GM18868 (cell line): ENCODE data around the gene KCNMA1.
A peak's percentile ranks its signal among the peaks of the same experiment; 100 is the strongest.

Experiments
- ATAC-seq: cut with Tn5 transposase; IDR thresholded peaks from one replicate; pipeline ENCODE4 v1.9.1; 2021; ENCODE audit warnings: mild to moderate bottlenecking, moderate library complexity; ENCODE audit not compliant: unreplicated experiment

The KCNMA1 gene

DNA sequence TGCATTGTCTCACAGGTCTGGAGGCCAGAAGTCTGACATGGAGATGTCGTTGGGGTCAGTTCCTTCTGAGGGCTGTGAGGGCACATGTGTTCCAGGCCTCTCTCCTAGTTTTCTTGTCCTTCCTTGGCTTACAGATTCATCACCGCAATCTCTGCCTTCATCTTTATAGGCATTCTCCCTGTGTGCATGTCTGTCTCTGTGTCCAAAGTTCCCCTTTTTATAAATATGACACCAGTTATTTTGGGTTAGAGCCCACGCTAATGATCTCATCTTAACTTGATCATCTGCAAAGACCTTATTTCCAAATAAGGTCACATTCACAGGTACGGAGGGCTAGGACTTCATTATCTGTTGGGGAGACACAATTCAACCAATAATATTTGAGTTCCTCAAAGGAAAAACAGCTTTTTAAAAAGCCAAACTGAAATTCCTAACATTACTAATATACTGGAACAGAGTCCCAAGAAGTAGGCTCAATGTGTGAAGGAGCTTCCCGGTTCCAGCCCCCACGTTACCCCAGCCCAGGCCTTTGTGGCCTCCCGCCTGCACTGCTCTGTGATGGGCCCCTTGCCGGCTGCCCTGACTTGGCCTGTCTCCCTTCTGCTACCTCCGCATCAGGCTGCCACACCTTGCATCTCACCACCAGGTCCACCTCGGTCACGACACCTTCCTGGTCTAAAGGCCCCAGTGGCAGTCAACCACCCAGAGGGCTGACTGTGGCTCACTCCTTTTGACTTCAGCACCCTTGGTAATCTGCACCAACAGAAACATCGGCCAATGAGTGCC lies 142.7 kb downstream of the KCNMA1 start:
- no peak for ATAC-seq

DNA sequence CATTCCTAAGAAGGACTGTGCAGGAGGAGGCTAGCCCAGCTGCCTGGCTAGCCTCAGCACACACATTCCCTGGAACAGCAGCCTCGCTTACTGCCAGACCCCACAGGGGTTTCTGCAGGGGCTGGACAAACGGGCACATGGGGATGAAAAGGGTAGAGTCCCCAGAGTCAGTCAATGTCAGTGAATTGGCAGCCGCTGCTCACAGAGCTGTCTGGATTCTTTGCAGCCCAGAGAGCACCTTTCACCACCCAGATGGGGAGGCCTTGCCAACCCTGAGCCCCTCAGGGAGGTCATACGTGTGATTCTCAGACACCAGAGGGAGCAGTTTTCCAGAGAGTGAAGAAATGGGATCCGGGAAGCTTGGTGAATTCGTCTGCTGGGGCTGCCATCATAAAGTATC lies 143.3 kb downstream of the KCNMA1 start:
- no peak for ATAC-seq

DNA sequence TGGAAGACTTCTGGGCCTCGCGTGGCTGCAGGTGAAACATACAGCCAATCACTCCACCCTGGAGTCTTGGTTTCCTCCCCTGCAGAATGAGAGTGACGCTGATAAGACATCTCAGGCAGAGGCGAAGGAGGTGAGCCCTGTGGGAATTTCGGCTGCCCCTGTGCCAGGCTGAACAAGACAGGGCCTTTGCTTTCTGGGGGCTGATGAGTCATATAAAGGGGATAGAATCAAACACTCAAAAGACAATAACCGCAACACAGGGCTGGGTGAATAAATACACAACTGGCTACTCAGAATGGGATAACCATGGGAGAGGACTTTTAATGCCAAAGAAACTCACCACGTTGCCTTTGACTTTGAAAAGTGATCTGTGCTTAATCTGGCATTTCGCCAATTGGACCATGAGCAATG lies 143.8 kb downstream of the KCNMA1 start:
- peak; percentile 45 for ATAC-seq

DNA sequence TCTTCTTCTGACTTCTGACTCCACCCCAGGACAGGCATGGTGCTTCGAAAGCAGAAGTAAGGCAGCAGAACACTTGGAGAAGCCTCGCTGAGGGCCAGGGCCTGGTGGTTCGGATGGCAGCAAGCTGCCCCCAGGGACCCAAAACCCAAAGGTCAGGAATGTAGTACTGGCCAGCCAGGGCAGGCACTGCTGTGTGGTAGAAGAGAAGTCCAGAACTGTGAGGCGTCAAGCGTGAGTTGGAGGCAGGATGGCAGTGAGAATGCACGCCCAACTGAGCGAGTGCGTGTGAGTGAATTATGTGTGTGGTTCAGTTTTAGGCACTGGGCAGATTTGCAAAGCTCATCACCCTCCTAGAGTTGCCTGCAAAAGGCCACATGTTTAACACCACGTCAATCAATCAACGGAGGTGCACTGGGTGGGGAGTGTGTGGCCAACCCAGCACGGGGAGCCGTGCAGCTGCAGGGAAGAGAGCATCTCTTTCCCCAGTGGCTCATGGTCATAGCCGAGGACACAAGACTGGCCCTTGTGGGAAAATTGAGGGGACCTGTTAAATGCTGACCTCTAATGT lies 144.3 kb downstream of the KCNMA1 start:
- ATAC-seq: peak; percentile 17

DNA sequence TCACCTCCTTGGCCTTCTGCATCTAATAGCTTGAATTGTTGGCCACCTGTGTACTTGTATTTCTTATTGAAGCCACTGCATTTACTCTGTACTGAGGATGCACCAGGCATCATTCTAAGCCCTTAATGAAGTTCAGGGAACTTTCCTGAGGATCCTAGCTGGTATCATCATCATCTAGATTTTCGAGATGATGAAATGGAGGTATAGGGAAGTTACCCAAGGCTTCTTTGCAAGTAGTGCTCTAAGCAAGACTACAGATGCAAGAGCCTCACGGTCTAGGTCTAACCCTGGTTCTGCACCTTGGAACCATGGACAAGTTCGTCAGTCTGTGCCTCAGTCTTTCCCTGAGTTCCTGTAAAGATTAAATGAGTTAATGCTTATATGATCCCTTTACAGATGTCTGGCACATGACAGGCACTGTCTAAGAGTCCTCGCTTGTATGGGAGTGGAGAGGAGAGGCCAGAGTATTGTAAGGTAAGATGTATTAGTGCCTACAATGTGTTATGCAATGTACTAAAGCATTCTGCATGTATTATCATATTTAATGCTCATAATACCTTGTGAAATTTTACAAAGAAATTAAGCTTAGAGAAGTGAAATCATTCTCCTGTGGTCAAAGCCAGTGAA lies 145.1 kb downstream of the KCNMA1 start:
- no peak for ATAC-seq

DNA sequence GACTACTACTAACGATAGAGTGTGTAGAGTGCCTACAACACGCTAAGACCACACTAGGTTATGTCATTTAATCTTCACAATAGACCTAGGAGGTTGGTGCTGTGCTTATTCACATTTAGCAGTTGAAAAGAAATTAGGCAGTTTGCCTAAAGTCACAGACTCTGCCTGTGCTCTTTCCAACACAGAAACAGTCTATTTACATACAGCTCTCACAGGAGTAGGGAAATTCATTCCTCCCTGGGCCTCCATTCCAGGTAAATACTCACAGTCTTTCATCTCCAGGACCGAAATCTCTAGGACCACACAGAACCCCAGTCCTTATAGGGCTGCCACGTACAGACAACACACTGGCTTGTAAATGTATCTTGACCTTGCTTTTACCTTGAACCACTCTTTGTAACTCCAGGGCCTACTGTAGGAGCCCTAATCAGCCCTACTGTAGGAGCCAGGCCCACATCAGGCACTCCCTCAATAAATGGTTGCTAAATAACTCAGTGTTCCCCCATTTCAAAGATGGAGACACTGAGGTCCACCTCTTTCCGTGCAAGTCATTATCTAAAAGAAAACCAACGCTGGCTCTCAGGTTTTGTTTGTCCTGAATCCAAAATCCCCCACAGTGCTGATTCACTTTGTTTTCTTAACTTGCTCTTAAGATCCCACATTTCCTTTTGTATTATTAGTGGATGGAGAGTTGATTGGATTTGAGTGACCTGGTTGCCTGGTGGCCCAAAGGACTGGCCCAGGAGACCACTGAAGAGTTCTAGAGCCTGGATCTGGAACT lies 146.9 kb downstream of the KCNMA1 start:
- no peak for ATAC-seq

DNA sequence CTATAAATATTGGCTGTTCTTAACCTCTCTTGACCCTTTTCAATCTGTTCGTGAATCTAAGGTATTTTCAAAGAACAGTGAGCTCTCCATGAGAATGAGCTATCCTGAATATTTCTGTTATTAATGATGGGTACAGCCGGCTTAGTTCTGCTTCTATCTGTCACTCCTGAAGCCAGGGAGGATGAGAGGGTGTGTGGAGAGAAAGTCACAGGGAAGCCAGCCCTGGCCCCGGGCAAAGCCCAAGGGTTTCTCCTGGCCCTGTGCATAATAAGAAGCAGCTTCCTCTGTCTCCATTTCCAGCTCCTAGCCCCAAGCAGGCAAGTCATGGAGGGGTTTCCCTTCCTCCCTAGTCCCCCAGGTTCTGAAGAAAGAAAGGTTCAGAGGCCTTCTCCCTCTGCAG lies 151.1 kb downstream of the KCNMA1 start:
- ATAC-seq: no peak

DNA sequence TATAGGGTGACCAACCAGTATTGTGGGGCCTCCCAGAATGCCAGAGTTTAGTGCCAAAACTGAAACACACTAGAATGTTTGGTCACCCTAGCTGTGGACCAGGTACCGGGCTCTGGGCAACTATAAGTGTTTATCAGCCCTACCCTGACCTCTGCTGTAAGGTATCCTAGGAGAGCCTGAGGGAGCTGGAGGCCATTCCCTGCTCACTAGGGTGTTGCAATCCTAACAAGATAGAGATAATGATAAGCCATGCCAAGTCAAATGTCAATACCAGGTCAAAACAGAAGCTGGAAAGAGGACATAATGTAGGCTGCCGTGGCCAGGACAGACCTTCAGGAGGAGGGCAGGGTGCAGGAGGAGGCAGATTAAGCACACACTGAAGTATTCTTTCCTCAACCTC lies 151.8 kb downstream of the KCNMA1 start:
- no peak for ATAC-seq

DNA sequence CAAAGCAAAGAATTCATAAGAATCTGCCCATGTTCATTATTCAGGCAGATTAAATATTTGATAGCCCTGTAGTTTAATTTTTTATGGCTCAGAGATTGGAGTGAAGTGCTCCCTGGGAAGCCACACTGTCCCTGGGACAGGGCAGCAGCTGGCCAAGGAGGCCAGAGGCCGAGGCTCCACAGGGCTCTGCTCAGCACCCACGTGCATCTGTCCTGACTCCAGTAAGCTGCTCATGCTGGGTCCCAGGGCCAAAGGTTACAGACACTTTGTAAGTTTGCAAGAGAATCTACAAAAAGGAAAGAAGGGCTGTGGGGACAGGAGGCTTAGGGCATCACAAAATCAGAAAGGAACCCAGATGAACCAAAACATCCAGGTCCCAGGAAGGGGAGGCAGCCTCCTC lies 155.5 kb downstream of the KCNMA1 start:
- no peak for ATAC-seq

DNA sequence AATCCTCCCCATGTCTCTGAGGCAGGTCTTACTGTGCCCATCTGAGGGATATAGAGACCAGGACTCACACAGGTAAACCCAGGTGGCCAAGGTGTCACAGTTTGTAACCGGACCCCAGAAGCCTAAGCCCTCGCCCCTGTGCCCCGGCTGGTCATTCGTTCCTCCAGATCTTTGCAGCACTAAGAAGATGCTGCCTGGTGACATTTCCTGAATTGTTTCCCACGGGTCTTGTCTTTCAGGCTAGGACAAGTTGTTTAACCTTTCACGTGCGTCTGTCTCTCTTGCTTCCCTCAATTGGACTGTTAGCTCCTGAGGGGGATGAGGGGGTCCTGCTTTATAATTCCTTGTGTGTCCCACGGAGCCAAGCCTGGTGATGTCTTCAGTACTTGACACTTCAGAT lies 158.0 kb downstream of the KCNMA1 start:
- ATAC-seq: no peak

DNA sequence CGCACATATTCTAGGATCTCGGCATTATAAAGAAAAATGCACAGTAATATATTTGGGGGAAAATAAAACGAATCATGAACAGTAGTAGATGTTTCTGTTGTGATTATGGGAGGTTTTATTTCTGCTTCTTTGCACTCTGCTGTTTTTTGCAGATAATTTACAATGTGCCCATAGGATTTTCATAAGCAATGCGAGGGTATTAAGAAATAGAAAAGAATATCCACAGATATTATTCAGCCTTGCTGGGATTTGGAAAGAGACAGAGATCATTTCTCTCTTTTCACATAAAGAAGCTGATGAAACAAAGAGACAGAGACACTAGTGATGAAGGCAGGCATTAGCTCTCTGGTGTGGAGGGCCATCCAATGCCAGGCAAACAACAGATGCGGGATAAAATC lies 158.6 kb downstream of the KCNMA1 start:
- no peak for ATAC-seq

DNA sequence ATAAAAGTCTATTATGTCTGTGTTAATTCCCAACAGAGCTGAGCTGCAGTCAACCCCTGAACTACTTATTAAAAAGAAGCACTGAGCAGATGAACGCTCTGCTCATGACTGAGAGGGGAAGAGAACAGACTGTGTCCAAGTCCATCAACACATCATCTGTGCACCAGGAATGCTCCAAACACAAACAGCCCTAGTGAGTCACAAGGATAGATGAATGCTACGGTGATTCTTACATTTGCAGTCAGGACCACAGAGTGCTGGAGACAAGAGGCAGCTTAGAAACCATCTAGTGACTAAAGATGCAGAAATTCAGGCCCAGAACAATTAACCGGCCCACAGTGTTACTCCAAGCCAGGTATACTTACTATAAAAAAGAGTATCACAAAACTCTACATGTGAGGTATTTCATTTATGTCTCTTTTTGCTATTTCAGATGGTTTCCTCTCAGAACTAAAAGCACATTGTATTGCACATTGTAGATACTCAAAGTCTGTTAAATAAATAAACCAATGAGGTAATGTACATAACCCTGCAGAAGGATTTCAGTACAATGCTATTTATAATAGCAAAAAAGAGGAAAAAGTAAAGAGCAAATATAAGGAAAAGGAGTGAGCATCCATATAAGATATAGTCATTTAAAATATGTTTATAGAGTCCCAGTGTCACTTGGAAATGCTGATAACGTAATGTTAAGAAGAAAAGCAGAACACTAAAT lies 159.2 kb downstream of the KCNMA1 start:
- no peak for ATAC-seq

DNA sequence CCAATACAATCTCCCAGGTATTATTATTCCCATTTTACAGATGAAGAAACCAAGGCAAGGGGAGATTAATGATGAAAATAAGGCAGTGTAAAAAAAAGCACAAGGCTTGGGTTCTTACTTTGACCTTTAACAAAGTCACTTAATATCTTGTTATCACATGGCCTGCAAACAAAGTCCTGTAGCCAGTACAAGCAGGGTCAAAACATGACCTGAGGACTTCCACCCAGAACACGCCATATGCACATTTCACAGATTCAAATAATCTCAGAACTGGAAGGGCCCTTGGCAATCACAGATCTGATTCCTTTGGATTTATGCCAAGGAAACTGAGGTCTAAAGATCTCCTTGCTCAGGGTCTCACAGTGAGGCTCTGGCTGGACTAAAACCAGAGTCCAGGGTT lies 162.1 kb downstream of the KCNMA1 start:
- no peak for ATAC-seq

DNA sequence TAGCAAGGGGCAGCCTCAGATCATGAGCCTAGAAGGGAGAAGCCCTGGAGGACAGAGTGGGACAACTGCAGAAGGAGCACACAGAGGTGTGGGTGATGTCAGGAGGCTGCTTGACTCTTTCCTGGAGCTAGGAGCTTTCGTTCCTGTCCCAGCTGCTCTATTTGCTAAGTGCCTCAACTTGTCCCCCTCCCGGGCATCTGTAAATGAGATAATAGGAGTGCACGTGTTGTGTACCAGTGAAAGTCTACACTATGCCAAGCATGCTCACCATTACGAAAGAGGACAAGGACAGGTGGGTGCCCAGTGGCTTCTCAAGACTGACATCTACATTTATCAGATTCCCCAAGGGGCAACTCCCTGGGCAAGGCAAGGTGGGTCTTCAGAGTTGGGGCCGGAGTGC lies 162.7 kb downstream of the KCNMA1 start:
- no peak for ATAC-seq

DNA sequence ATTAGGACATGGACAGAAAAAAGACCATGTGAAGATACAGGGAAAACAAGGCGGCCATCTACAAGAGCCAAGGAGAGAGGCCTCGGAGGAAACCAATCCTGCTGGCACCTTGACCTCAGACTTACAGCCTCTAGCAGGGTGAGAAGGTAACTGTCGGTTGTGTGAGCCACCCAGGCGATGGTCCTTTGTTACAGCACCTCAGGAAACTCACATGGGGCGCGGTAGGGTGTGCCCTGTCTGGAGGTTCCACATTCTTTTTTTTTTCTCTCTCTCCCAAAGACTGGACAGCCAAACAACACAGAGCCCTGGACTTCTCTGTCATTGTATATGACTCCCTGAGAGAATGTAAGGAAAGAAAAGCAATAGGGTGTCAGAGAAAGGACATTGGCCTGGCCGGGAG lies 163.2 kb downstream of the KCNMA1 start:
- ATAC-seq: no peak

DNA sequence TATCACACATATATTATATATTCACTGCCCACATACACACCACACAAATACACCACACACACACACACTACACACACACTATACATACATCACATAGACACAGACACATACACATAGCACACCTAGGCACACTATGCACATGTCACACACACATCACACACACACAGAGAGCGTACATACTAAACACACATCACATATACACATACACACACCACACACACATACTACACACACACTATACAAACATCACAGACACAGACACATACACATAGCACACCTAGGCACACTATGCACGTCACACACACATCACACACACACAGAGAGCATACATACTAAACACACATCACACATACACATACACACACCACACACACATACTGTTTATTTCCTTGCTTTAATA lies 165.5 kb downstream of the KCNMA1 start:
- ATAC-seq: no peak

DNA sequence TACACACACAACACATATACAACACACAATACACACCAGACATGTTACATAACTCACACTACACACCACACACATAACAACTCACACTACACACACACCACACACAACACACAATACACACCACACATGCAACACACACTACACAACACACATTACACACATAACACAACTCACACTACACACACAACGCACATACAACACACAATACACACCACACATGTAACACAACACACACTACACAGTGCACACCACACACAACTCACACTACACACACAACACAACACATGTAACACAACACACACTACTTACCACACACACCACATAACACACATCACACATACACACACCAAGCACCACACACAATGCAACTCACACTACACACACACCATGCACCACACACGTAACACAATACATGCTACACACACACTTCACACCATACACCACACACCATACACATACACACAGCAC lies 166.5 kb downstream of the KCNMA1 start:
- no peak for ATAC-seq

DNA sequence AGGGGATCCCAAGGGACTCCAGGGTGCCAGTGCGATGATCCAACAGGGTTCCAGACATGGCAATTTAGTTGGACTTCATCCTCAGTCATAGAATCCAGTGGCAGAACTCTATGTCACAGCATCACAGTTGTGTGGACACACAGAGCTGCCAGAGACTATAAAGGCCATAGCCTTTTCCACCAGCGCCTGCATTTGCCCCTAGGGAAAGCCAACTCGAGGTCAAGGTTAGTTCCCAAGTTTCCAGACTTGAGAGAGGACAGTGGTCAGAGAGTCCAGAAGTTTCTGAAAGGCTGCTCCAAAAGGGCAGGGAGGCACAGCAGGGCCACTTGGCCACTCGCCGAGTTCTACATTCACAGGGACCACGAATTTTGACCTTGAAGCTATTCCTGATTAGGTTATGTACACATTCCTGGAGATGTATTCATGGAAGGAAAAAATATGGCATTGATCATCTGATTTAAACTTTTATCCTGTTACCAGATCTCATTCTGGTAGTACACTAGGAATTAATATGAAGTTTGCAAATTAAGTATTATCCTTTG lies 170.1 kb downstream of the KCNMA1 start:
- ATAC-seq: no peak

DNA sequence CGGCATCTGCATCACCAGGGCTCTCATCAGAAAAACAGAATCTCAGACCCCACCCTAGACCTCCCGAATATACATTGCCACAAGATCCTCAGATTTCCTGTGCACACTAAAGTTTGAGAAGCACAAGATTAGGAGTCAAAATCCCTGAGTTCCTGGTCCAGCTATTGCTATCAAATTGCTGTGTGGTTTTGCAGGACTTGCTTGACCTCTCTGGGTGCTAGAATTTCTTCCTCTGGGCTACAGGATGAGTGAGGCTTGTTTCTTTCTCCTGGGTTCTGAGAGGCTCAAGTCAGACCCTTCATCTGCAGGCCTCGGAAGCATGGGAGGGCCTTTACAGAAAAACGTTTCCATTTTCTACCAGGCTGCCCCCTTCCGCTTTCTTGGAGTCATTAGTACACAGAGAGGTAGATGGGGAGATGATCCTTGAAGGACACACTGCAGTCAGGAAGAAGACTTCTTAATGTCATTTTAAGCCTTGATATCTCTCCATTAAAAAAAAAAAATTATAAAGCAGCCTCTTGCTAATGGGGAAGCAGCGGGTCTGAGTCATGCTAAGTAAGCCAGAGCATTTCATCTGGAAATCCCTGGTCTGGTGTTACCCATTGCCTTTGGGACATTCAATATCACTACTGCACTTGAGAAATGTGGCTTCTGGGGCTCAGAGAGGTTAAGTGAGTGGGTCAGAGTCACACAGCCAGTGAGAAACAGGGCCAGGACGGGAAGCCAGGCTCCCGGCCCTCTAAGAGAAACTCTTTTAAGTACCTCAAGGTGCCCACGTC lies 173.5 kb downstream of the KCNMA1 start:
- no peak for ATAC-seq

DNA sequence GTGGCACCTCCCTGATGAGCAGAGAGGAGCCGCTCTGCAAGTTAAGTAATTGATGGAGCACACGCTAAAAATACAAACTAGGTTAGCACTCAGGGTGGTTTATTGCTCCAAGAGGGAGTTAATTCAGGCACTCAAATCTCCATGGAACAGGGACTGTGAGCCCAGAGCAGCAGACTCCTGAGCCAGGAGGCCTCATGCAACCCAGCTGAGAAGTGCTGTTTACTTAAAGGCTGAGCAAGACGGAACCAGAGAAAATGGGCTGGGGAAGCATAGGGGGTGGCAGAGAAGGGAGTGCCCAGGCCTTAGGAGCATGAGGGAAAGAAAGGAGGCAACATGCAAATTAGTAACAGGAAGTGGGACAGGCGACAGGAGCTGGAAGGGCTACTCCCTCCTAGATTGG lies 174.1 kb downstream of the KCNMA1 start:
- no peak for ATAC-seq
